Urinary bladder (tissue), 4 donors: ENCODE data around the gene TMEM132E. TPM values are rescaled to one million over a fixed set of nuclear protein-coding genes. Genes with fewer than 3 reads are reported as not detected.

ENCODE experiments used
- DNase-seq: peaks from one replicate; pipeline ENCODE4 v3.0.0-alpha.2; 2015; ENCODE audit errors: extremely low spot score
- H3K27ac ChIP-seq: one replicate; pipeline ENCODE4 v1.5.1; 2013; ENCODE audit warnings: low read depth, mild to moderate bottlenecking, moderate library complexity
- H3K36me3 ChIP-seq: one replicate; pipeline ENCODE4 v1.6.1; 2013; ENCODE audit warnings: mild to moderate bottlenecking, moderate library complexity; ENCODE audit not compliant: insufficient read depth
- H3K4me1 ChIP-seq: one replicate; pipeline ENCODE4 v1.6.1; 2013; ENCODE audit warnings: mild to moderate bottlenecking, moderate library complexity; ENCODE audit not compliant: insufficient read depth
- H3K4me3 ChIP-seq: one replicate; pipeline ENCODE4 v1.5.1; 2013; ENCODE audit warnings: low read depth, low read length
- WGBS: extraction: QIAGEN DNeasy Blood & Tissue Kit; methylation state at CpG from one replicate; pipeline ENCODE4 v1.1.7; 2013; 5-methylcytosine and 5-hydroxymethylcytosine counted together
- polyA plus RNA-seq: library from polyadenylated mRNA; stranded (reverse); fragments of 200-250 nt; gene quantifications from one replicate; pipeline ENCODE4 v1.2.3, GENCODE V29; 2013
- total RNA-seq: library from RNA; depleted of rRNA; stranded (reverse); fragments of >200 nt; gene quantifications from one replicate; pipeline ENCODE4 v1.2.3, GENCODE V29; 2014
- donor health status: healthy with polysubstance abuse.
- donor health status: healthy.

TMEM132E gene
- total and polyA plus RNA-seq, 2 donors = 0.58 to 3.7 TPM

DNA sequence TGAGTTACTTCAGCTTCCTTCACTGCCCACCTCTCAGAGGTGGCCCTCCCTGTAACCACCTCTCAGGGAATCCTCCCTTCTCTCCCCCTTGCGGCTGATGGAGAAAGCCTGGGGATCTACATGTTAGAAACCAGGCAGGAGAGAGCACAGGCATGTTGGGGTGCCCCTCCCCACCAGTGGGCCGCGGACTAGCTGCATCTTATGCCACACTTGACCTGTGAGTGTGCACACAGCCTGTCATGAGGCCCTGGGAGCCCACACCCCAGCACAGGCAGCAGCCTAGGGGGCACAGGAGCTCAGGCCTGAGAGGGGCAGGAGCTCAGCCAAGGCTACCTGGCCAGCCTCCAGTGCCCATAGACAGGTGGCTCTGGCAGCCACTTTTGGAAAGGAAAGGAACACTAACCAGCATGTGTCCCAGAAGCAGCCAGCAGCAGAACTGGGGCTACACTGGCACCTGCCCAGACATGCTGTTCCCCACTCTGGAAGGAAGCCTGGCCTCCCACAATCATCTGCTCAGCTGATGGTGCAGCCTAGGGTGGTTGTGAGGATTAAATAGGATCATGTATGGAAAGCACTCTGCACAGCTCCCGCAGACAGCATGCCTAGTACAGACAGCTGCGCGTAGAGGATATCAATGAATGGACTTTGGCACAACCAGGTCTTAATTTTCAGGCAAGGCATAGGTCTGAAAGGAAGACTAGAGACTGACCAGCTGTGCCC, 60.5 kb downstream of the TMEM132E start:
- 62% methylated on average over 6 of the region's 6 CpGs for WGBS
- Histone ChIP-seq H3K36me3 (no peaks in the 10 kb centered on the region), H3K4me3 (no peak overlapping the region), H3K27ac (no peak overlapping the region), H3K4me1 (no peaks in the 10 kb centered on the region)
- DNase-seq = no peak

- Histone ChIP-seq H3K27ac (no peak overlapping the region), H3K36me3 (no peaks in the 10 kb centered on the region), H3K4me1 (no peaks in the 10 kb centered on the region), H3K4me3 (no peak overlapping the region)
- WGBS = 64% methylated on average over 7 of the region's 7 CpGs
- DNase-seq = no peak
These were observed 62.0 kb downstream of the TMEM132E start for GRCh38 chr17:34641368-34641767.

DNA sequence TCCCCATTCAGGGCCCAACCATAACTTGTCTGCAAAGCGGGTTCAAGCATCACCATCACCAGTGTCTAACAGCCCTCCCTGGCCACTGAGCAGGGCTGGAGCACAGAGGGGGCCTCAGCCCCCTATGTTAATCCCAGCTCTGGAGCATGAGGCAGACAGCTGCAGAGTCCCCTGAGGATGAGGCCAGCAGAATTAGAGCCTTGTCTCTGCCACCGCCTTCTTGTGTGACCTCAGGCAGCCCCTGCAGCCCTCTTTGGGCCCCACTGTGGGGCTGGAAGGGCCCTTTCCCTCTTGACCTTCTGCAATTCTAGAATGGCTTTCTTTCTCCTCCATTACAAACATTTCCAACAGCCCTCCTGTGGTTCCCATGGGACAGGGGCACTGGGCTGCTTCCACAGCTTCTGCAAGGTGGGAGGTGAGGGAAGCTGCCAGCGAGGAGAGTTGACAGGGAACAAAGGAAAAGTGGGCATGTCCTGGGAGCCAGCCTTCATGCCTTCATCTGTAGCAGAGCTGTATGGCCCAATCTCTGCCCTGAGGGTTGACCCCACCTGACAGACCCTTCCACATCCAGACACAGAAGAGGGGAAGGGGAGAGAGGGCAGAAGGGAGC, 65.7 kb downstream of the TMEM132E start:
- Histone ChIP-seq H3K4me3 (no peak overlapping the region), H3K27ac (no peak overlapping the region), H3K4me1 (no peaks in the 10 kb centered on the region), H3K36me3 (no peaks in the 10 kb centered on the region)
- 58% methylated on average over 3 of the region's 3 CpGs for WGBS
- DNase-seq = no peak

DNA sequence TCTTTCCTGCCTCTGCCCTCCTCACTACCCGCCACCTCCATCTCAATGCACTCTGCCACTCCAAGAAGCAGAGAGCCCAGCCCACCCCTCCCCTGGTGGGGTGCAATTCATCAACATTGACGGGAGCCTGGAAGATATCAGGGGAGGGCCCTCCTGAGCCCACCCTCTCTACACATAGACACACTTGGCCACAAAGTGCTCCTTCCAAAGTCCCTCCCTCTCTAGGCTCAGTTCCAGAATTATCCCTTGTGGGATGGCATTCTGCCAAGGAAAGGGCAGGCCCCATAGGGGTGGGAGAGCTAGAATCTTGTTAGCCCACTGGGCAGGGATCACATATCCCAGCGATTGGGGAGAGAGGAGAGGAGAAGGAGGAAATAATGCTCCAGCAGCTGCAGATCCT, 66.2 kb downstream of the TMEM132E start:
- no peak overlapping the region for H3K27ac ChIP-seq
- DNase-seq = peak; percentile 84
- H3K4me3 ChIP-seq = no peak overlapping the region
- WGBS = 31% methylated on average over 3 of the region's 3 CpGs
- no peaks in the 10 kb centered on the region for H3K36me3 ChIP-seq
- H3K4me1 ChIP-seq = no peaks in the 10 kb centered on the region

GRCh38 chr17:34647511-34647910, 68.1 kb downstream of the TMEM132E start:
- no peak overlapping the region for H3K27ac ChIP-seq
- no peak for DNase-seq
- no peaks in the 10 kb centered on the region for H3K36me3 ChIP-seq
- H3K4me1 ChIP-seq = no peaks in the 10 kb centered on the region
- no peak overlapping the region for H3K4me3 ChIP-seq
- WGBS = 80% methylated on average over 3 of the region's 3 CpGs

DNA sequence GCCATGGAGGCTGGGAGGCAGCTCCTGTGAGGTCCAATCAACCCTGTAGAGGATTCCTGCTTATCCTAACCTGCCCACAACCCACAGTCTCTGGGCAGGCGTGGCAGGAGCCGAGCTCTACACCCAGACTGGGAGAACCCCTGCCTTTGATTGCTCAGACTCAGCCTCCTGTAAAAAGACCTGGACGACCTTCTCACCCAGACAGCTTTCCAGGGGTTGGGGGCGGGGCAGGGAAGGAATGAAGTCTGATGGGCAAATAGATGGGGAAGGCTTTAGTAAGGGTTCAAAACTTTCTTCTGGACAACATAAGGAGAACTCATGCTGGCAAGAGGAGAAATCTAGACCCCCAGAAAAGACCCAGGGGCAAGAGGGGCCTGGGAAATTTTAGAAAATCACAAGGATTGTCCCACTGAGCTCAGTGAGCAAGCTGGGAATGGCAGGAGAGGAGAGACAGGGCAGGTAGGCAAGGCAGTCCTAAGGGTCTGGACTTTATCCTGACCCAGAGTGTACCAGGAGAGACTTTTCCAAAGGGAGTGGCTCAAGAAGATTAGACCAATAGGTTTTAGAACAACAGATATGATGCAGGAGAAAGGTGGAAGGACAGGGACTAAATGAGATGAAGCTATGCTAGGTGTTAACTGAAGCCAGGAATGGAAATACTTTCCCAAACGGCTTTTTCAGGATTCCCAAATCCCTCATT, 70.8 kb downstream of the TMEM132E start:
- WGBS = 66% methylated on average over 5 of the region's 5 CpGs

DNA sequence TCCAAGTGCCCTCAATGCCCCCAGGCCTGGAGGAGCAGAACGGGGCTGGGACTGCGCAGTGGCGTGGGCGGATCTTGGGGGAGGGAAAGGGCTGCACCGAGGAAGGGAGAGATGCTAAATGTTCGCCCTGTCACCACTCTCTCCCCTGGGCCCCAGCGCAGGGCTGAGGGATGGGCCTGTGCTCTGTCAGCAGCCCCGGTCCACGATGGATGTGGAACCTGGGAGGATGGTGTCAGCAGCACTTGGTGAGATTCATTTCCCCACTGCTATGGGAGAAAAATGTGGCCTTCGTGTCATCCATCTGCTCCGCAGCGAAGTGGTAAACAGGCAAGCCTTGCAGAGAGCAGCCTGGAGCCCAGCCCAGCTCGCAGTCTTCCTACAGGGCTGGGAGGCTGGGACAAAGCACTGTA, 72.0 kb downstream of the TMEM132E start:
- no peaks in the 10 kb centered on the region for H3K36me3 ChIP-seq
- 48% methylated on average over 13 of the region's 13 CpGs for WGBS
- no peaks in the 10 kb centered on the region for H3K4me1 ChIP-seq
- H3K4me3 ChIP-seq = no peak overlapping the region
- H3K27ac ChIP-seq = no peak overlapping the region
- DNase-seq = no peak

More for the DNA sequence above, 70.8 kb downstream of the TMEM132E start:
- Histone ChIP-seq H3K4me1 (no peaks in the 10 kb centered on the region), H3K27ac (no peak overlapping the region), H3K36me3 (no peaks in the 10 kb centered on the region), H3K4me3 (no peak overlapping the region)
- no peak for DNase-seq

GRCh38 chr17:34652021-34652555, 72.7 kb downstream of the TMEM132E start:
- Histone ChIP-seq H3K27ac (no peak overlapping the region), H3K4me3 (no peak overlapping the region), H3K4me1 (no peaks in the 10 kb centered on the region), H3K36me3 (no peaks in the 10 kb centered on the region)
- DNase-seq = no peak
- WGBS = 40% methylated on average over 8 of the region's 8 CpGs

DNA sequence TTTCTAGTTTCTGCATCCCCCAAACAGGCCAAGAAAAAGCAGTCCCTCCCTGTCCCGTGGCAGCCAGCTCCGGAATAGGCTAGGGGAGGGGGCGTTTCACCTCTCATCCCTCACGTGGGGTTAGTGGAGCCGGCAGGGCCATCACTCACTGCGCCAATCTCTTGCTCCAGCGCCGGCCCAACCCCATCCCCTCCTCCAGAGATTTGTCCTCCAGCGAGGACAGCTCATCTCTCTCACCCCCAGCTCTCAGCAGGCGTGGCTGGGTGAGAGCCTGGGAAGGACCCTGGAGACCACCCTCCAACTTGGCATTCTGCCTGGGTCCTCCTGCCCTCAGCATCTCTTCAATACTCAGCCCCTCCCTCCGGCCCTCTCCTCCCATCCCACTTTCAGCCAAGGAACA, 74.1 kb downstream of the TMEM132E start:
- H3K4me1 ChIP-seq = no peaks in the 10 kb centered on the region
- H3K36me3 ChIP-seq = no peaks in the 10 kb centered on the region
- H3K4me3 ChIP-seq = no peak overlapping the region
- DNase-seq = peak; percentile 28
- no peak overlapping the region for H3K27ac ChIP-seq
- 31% methylated on average over 11 of the region's 11 CpGs for whole genome bisulfite sequencing

DNA sequence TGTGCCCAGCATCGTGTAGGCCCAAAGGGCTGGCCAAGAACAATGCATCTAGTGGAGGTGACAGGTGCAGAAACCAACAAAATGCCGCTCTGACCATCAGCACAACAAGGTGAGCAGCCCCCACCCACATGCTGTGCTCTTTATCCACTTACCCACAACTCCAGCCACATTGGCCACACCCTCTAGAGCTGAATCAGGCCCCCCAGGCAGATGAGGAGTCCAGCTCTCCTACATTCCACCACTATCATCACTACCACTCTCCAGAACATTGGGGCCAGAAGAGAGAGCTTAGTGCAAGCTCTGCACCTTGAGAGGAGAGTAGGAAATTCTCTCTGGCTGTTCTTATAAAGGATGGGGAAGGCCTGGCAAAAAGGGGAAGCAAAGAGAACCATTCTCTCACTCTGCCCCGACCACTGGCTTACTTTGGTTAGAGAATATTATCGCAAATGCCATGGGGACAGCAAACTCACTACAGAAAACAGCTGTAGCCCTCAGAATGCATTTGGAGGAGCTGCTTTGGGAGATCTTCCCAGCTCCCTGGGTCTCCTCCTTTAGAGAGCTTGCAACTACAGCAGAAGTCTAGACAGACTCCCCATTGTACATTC, 75.0 kb downstream of the TMEM132E start:
- Histone ChIP-seq H3K27ac (no peak overlapping the region), H3K36me3 (no peaks in the 10 kb centered on the region), H3K4me1 (no peaks in the 10 kb centered on the region), H3K4me3 (no peak overlapping the region)
- WGBS = 65% methylated on average over 4 of the region's 4 CpGs
- no peak for DNase-seq

GRCh38 chr17:34654881-34655276, 75.5 kb downstream of the TMEM132E start:
- H3K36me3 ChIP-seq = no peaks in the 10 kb centered on the region
- 57% methylated on average over 3 of the region's 3 CpGs for WGBS
- H3K4me1 ChIP-seq = no peaks in the 10 kb centered on the region
- no peak for DNase-seq
- H3K27ac ChIP-seq = no peak overlapping the region
- no peak overlapping the region for H3K4me3 ChIP-seq

DNA sequence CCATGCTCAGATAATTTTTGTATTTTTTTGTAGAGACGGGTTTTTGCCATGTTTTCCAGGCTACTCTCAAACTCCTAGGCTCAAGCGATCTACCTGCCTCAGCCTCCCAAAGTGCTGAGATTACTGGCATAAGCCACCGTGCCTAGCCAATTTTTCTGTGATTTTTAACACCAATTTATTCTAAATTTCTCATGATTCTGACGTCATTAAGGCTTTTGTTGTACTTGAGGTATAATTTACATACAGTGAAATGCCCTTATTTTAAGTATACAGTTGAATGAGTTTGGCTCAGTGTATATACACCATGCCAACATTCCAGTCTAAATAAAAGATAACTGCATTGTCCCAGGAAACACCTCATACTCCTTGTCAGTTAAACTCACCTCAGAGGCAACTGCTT, 77.4 kb downstream of the TMEM132E start:
- no peak overlapping the region for H3K27ac ChIP-seq
- no peaks in the 10 kb centered on the region for H3K4me1 ChIP-seq
- DNase-seq = no peak
- WGBS = 63% methylated on average over 4 of the region's 4 CpGs
- H3K4me3 ChIP-seq = no peak overlapping the region
- H3K36me3 ChIP-seq = no peaks in the 10 kb centered on the region

DNA sequence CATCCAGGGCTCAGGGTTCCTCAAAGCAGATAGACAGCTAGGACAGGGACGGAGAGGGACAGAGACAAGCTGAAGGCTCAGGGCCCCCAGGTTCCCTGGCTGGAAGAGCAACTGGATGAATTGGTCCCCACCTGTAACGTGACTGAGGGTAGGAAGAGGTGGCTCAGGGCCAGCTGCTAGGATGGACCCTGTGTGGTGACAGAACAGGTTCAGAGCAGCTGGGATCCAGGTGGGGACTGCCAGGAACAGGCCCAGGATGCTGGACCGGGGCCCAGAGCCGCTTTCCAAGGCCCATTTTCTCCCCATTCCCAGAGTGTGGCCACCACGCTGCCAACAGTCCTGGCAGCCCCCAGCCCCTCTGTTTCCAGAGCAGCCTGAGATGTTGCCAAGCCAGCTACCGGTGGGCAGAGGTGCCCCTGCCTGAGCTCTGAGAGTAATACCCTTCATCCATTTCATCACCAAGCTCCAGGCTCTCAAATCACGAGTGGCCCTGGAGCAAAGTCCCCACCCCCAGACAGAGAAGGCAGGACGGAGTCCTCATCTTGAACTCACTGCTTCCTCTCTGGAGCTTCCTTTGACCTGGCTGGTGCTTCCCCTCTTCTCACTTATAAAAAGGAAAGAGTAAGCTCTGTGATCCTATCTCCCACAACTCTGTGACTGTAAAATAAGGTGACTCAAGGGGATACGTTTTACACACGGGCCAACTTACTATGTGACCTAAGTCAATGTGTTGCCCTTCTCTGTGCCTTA, 79.6 kb downstream of the TMEM132E start:
- no peak for DNase-seq
- Histone ChIP-seq H3K4me1 (no peaks in the 10 kb centered on the region), H3K27ac (no peak overlapping the region), H3K36me3 (no peaks in the 10 kb centered on the region), H3K4me3 (no peak overlapping the region)
- 68% methylated on average over 10 of the region's 10 CpGs for WGBS
